CD4-positive, alpha-beta T cell (primary cell): ENCODE data around the gene METTL1. TPM values are rescaled to one million over a fixed set of nuclear protein-coding genes. Genes with fewer than 3 reads are reported as not detected.
"Not testable (repeated sequence)": the region's sequence is repeated elsewhere in the genome, so short reads cannot be mapped to it uniquely, and the experiment has no call there.

Source experiments
- ATAC-seq: fragments of 200-7000 bp; cut with Tn5 transposase; one replicate; pipeline ENCODE4 v1.10.0; 2022; ENCODE audit warnings: mild to moderate bottlenecking; ENCODE audit not compliant: poor library complexity
- CTCF ChIA-PET: fragments of 350-600 bp; sonication (Branson Sonifier 250); formaldehyde crosslinking; loops from one replicate; lab custom pipeline; 2021; ENCODE audit warnings: antibody characterized with exemption, inconsistent platforms; lab: Charles Lee
- POLR2A ChIA-PET: fragments of 350-600 bp; sonication (Branson Sonifier 250); formaldehyde crosslinking; loops from one replicate; lab custom pipeline; 2021; ENCODE audit warnings: antibody characterized with exemption, inconsistent platforms; lab: Charles Lee
- DNase-seq, 14 experiments: peaks; one replicate each; pipeline ENCODE4 v3.0.0-alpha.2; 2013 to 2020; ENCODE audit warnings: mixed read lengths in 2 of 14
- H3K27ac ChIP-seq, 2 donors: one replicate each; pipeline versions ENCODE4 v1.5.1 to v1.7.0; 2013; ENCODE audit warnings: low read length in 2 of 2, low read depth in 1 of 2, mild to moderate bottlenecking in 1 of 2
- H3K27me3 ChIP-seq, 2 experiments: 1 replicate in 1 of 2; 2 replicates in 1 of 2; pipeline versions ENCODE4 v1.6.1 to v1.7.0; 2013; ENCODE audit warnings: low read length in 2 of 2, control low read depth in 1 of 2, mild to moderate bottlenecking in 1 of 2, moderate library complexity in 1 of 2; ENCODE audit not compliant: insufficient read depth in 2 of 2, control insufficient read depth in 1 of 2
- H3K36me3 ChIP-seq: one replicate; pipeline ENCODE4 v1.6.1; 2013; ENCODE audit warnings: low read length, control low read depth; ENCODE audit not compliant: insufficient read depth
- H3K4me1 ChIP-seq: one replicate; pipeline ENCODE4 v1.6.1; 2013; ENCODE audit warnings: low read length, control low read depth; ENCODE audit not compliant: insufficient read depth
- H3K4me3 ChIP-seq: one replicate; pipeline ENCODE4 v1.5.1; 2013; ENCODE audit warnings: mild to moderate bottlenecking, low read length, moderate library complexity
- H3K9me3 ChIP-seq, 2 experiments: 1 replicate in 1 of 2; 2 replicates in 1 of 2; pipeline versions ENCODE4 v1.6.1 to v1.7.0; 2013; ENCODE audit warnings: low read length in 2 of 2, mild to moderate bottlenecking in 2 of 2, control low read depth in 1 of 2, moderate library complexity in 1 of 2; ENCODE audit not compliant: control insufficient read depth in 1 of 2, insufficient read depth in 1 of 2
- H3K27ac Mint-ChIP-seq: one replicate; pipeline ENCODE4 v1.8.0; 2020; ENCODE audit warnings: mixed read lengths
- H3K27me3 Mint-ChIP-seq: one replicate; pipeline ENCODE4 v1.8.0; 2021; ENCODE audit warnings: mixed read lengths
- H3K36me3 Mint-ChIP-seq: one replicate; pipeline ENCODE4 v1.8.0; 2021; ENCODE audit warnings: low read depth, mixed read lengths
- H3K4me1 Mint-ChIP-seq: one replicate; pipeline ENCODE4 v1.8.0; 2021; ENCODE audit warnings: low read depth, mixed read lengths
- H3K4me3 Mint-ChIP-seq: one replicate; pipeline ENCODE4 v1.8.0; 2020; ENCODE audit warnings: mild to moderate bottlenecking, mixed read lengths
- H3K9me3 Mint-ChIP-seq: one replicate; pipeline ENCODE4 v1.8.0; 2020; ENCODE audit warnings: mixed read lengths
- intact Hi-C, 2 experiments: fragments of 100-400 bp; cut with DNase I in 1 of 2; cut with micrococcal nuclease in 1 of 2; formaldehyde crosslinking; loops; one replicate each; pipeline versions ENCODE4 v1.15.1 to v1.9.0; 2023 to 2025; cut with DNase I, micrococcal nuclease
- total RNA-seq, 174 experiments: library from RNA in 2 of 174; stranded (reverse) in 2 of 174; gene quantifications; one replicate each; pipeline ENCODE4 v1.2.3 and lab custom pipeline; 2021 to 2026
- TF ChIP-seq, protein P1 (sequence below): fragments of 200-600 bp; IDR thresholded peaks from one replicate; pipeline ENCODE4 v1.8.0; 2022; ENCODE audit warnings: antibody characterized with exemption, mild to moderate bottlenecking

METTL1 gene
- total RNA-seq, 2 experiments from 2014 or later: 9.3 to 12.0 TPM

DNA sequence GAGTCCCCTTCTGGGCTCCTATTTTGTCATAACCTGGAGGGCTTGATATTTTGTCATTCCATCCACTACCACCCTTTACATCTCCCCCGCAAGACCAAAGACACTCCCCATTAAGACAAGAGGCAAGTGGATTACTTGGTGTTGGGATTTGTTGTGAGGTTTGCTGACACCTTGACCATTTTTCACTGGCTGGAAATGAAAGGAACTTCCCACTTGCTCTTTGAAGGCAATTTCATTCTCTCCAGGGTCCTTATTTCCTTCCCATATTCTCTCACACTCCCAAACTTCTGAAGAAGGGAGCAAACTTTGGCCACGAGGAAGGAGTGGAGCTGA is 48.3 kb downstream of the METTL1 start:
- peaks cover 69% of the 10 kb centered on the region for H3K36me3 Mint-ChIP-seq
- ATAC-seq (no peak), DNase-seq (no peak)
- Histone ChIP-seq H3K9me3 (peaks cover 0 to 12% of the 10 kb centered on the region in 2 experiments), H3K4me3 (no peak overlapping the region), H3K36me3 (peaks cover 51% of the 10 kb centered on the region), H3K27me3 (no peaks in the 10 kb centered on the region), H3K27ac (no peak overlapping the region), H3K4me1 (peaks cover 10% of the 10 kb centered on the region)
- no peaks in the 10 kb centered on the region for H3K9me3 Mint-ChIP-seq
- H3K27me3 Mint-ChIP-seq: no peaks in the 10 kb centered on the region
- ChIA-PET POLR2A (interaction anchor here (1.5 kb wide), 1 partner anchor 18 kb away, joined by 10 read pairs; no protein-coding TSS in a partner anchor), CTCF (no interaction called here)
- no peak overlapping the region for H3K4me3 Mint-ChIP-seq
- H3K27ac Mint-ChIP-seq: peak overlapping the region; percentile 67
- TF ChIP-seq, protein P1, sequence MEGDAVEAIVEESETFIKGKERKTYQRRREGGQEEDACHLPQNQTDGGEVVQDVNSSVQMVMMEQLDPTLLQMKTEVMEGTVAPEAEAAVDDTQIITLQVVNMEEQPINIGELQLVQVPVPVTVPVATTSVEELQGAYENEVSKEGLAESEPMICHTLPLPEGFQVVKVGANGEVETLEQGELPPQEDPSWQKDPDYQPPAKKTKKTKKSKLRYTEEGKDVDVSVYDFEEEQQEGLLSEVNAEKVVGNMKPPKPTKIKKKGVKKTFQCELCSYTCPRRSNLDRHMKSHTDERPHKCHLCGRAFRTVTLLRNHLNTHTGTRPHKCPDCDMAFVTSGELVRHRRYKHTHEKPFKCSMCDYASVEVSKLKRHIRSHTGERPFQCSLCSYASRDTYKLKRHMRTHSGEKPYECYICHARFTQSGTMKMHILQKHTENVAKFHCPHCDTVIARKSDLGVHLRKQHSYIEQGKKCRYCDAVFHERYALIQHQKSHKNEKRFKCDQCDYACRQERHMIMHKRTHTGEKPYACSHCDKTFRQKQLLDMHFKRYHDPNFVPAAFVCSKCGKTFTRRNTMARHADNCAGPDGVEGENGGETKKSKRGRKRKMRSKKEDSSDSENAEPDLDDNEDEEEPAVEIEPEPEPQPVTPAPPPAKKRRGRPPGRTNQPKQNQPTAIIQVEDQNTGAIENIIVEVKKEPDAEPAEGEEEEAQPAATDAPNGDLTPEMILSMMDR: no peak
- intact Hi-C loops: no loop called here
- peaks cover 27% of the 10 kb centered on the region for H3K4me1 Mint-ChIP-seq

DNA sequence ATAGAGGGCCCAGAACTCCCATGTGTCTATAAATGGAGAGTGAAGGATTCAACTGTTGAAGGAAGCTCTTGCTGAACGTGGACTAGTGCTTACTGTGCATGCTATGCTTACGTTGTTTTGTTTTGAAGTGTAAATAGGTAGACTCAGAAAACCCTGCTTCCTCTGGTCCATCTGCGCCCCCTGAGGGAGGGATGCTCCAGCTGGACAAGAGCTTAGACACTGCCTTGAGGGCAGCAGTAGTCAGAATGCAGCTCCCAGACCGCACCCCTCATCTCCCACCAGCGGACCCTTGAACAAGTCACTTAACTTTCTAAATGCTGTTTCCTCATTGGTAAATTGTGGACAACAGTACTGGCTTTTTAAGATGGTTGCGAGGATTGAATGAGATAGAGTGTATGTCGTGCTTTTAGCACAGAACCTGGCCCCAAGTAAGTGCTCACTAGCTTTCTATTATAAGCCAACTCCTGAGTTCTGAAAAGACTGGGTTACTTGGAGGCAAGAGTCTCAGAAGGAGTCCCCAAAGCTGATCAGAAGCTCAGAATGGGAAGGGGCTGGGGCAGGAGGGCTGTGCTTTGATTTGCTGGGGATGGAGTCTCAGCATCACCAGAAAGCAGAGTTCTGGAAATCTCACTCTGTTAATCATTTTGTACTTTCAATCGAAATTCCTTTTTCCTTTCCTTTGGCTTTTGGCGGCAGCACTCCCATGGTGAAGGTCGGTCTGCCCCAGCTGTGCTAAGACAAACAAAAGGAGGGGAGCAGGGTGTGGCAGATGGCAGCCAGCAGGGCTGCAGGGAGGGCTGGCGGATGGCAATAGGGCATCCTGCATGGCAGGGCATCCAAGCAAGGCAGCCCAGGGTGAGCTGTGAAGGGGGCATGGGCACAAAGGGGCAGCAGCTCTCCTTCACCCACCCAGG is 48.9 kb downstream of the METTL1 start:
- ATAC-seq (no peak), DNase-seq (peak in 1 of 14 experiments; percentile 13)
- TF ChIP-seq, protein P1: no peak
- ChIA-PET CTCF (interaction anchor here (0.7 kb wide), 1 partner anchor 15 kb away, joined by 3 read pairs; no protein-coding TSS in a partner anchor), POLR2A (interaction anchor here (1.3 kb wide), 1 partner anchor 18 kb away, joined by 4 read pairs; no protein-coding TSS in a partner anchor)
- H3K27me3 Mint-ChIP-seq: no peaks in the 10 kb centered on the region
- H3K9me3 ChIP-seq: peaks cover 0 to 12% of the 10 kb centered on the region in 2 experiments
- peaks cover 27% of the 10 kb centered on the region for H3K4me1 Mint-ChIP-seq
- H3K4me3 ChIP-seq: no peak overlapping the region
- intact Hi-C loops: no loop called here
- peak overlapping the region; percentile 67 for H3K27ac Mint-ChIP-seq
- no peaks in the 10 kb centered on the region for H3K27me3 ChIP-seq
- H3K4me1 ChIP-seq: peaks cover 10% of the 10 kb centered on the region
- H3K27ac ChIP-seq: peak overlapping the region in 1 of 2 donors; percentile 4
- peaks cover 69% of the 10 kb centered on the region for H3K36me3 Mint-ChIP-seq
- H3K36me3 ChIP-seq: peaks cover 51% of the 10 kb centered on the region
- no peaks in the 10 kb centered on the region for H3K9me3 Mint-ChIP-seq
- no peak overlapping the region for H3K4me3 Mint-ChIP-seq

DNA sequence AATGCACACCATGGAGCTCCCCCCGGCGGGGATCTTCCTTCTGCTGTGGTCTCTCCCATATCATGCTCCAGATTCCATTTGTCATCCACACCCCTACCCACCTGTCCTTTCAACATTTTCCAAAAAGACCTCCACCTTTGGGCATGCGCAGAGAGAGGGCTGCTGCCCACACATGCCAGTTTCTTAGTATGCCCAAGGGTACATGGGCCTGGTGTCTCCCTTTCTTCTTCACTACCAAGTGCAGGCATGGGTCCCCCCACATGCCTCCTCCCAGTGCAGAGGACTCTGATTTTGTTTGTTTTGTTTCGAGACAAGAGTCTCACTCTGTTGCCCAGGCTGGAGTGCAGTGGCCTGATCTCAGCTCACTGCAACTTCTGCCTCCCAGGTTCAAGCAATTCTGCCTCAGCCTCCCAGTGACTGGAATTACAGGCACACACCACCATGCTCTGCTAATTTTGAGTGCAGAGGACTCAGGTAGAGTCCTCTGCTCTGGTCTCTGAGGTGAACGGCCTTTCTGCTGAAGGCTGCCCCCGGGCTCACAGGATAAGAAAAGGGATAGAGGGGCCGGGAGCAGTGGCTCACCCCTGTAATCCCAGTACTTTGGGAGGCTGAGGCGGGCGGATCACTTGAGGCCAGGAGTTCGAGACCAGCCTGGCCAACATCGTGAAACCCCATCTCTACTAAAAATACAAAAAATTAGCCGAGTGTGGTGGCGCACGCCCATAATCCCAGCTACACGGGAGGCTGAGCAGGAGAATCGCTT is 49.9 kb downstream of the METTL1 start:
- H3K27me3 ChIP-seq, H3K9me3 ChIP-seq, H3K4me3 ChIP-seq, DNase-seq, H3K4me1 ChIP-seq, H3K27ac Mint-ChIP-seq, intact Hi-C loops, H3K4me3 Mint-ChIP-seq, ATAC-seq, H3K27me3 Mint-ChIP-seq, CTCF ChIA-PET, H3K9me3 Mint-ChIP-seq: not testable (repeated sequence)
- peaks cover 48% of the 10 kb centered on the region for H3K36me3 ChIP-seq
- H3K27ac ChIP-seq: peak overlapping the region in 1 of 2 donors; percentile 21
- POLR2A ChIA-PET: interaction anchor here (1.3 kb wide), 1 partner anchor 19 kb away, joined by 4 read pairs; no protein-coding TSS in a partner anchor
- Mint-ChIP-seq H3K36me3 (peaks cover 68% of the 10 kb centered on the region), H3K4me1 (peaks cover 27% of the 10 kb centered on the region)
